GM21737 (cell line): ENCODE measurements around the gene HMOX1.
"Not testable (repeated sequence)": the region's sequence is repeated elsewhere in the genome, so short reads cannot be mapped to it uniquely, and the experiment has no call there.

Experiments used
- ATAC-seq: cut with Tn5 transposase; IDR thresholded peaks from one replicate; pipeline ENCODE4 v1.9.1; 2021; ENCODE audit warnings: mild to moderate bottlenecking, moderate library complexity; ENCODE audit not compliant: unreplicated experiment

The HMOX1 gene

GRCh38 chr22:35431483-35432227 lies 50.8 kb downstream of the HMOX1 start:
- ATAC-seq: no peak

DNA sequence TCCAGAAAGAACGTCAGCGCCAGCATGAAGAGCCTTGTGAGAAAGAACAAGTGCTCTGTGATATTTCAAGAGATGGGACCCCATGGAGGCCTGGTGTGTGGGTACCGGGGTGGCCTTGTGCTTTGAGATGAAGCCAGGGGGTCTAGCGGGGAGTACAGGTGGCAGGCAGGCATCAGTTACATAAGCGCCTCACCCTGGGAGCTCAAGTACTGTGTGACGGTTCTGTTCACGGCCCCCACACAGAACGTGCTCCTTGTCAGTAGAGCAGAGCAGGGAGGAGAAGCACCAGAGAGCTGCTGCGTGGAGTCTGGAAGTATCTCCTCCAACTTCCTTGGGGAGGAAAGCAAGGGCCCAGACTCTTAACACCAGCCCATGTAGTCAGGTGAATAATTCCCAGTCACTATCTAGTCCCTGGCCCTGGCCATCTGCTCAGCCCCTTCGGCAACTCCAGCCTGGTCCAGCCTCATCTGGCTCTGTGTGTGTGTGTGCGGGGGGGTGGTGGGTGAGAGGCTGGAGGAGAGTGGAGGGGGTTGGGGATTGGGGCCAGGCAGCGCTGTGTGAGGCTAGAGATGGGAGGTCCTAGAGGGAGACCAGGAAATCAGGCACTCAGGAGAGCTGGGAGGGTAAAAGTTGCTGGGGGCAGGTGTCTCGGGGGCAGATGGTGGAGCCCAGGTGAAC lies 51.5 kb downstream of the HMOX1 start:
- no peak for ATAC-seq

GRCh38 chr22:35434061-35434710 lies 53.3 kb downstream of the HMOX1 start:
- no peak for ATAC-seq

DNA sequence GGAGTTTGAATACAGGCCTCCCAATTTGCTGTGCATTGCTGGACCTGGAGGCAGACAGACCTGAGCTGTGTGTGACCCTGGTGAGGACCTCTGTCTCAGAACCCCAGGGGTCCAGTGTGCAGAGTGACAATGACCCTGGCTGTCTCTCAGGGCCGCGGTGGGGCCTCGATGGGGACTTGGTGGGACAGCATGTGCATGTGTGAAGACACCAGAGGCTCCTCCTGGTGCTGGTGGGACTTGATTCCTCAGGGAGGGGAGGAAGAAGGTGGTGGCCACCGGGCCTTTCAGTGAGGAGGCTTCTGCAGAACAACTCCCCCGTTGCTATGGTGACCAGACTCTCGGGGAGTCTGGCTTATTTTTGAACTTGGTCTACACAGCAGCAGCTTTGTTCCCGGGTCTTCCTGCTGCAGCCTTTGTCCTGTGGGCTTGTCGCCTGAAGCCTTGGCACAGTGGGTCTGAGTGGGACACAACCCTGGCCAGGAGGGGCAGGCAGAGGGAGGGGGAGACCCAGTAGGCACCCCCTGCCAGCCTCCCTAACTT lies 54.4 kb downstream of the HMOX1 start:
- ATAC-seq: no peak

GRCh38 chr22:35436421-35436820 lies 55.5 kb downstream of the HMOX1 start:
- no peak for ATAC-seq

DNA sequence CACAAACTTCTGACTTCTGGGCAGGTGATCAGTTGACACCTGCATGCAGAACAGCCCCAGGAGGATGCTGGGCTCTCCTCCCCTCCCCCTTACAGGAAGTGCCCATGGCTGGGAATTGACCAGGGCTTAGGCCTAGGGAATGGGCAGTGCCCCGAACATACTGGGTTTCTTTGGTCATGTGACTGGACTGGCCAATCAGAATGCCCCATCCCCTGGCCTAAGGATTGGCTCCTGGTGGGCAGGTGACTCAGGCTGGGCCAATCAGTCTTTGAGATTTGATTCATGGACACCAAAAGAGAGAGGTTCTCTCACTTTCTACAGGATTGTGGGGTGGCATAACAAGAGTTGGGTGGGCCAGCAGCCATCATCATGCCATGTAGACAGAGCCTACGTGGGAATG lies 56.2 kb downstream of the HMOX1 start:
- no peak for ATAC-seq

DNA sequence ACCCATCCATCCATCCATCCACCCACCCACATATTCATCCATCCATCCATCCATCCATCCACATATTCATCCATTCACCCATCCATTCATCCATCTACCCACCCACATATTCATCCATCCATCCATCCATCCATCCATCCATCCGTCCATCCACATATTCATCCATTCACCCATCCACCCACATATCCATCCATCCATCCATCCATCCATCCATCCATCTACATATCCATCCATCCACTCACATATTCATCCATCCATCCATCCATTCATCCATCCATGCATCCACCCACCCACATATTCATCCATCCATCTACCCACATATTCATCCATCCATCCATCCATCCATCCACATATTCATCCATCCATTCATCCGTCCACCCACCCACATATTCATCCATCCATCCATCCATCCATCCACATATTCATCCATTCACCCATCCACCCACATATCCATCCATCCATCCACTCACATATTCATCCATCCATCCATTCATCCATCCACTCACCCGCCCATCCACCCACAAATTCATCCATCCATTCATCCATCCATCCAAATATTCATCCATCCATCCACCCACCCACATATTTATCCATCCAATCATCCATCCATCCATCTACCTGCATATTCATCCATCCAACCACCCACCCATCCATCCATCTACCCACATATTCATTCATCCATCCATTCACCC lies 57.9 kb downstream of the HMOX1 start:
- not testable (repeated sequence) for ATAC-seq

DNA sequence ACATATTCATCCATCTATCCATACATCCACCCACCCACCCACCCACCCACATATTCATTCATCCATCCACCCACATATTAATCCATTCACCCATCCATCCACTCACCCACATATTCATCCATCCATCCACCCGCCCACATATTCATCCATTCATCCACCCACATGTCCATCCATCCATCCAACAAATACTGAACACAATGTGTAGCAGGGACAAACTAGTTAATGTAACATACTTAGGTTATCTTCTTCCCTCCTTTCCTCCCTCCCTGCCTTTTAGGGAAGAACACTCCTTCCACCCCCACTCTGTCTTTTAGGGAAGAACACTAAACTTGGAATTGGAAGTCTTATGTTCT lies 58.4 kb downstream of the HMOX1 start:
- ATAC-seq: no peak

DNA sequence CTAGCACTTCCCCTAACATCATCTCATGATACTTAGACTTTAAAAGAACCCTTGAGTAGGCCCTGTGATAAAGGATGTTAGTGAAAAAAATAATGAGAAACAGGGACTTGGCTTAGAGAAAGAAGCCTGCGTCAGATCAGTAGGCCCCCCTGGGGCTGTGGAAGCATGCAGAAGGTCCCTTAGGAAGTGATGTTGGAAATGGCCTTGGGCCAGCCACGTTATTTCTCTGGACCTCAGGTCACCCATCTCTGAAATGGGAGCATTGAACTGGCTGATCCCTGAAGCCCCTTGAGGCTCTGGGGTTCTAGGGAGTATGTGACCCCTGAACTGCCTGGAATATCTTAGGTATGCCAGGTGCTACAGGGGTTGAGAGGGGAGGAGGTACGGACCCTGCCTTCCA lies 59.2 kb downstream of the HMOX1 start:
- ATAC-seq: no peak

GRCh38 chr22:35441489-35442100 lies 60.7 kb downstream of the HMOX1 start:
- no peak for ATAC-seq

GRCh38 chr22:35442471-35442870 lies 61.6 kb downstream of the HMOX1 start:
- no peak for ATAC-seq

- ATAC-seq: no peak
Observed at GRCh38 chr22:35443338-35443737, 62.4 kb downstream of the HMOX1 start.
